Mucosa of descending colon (tissue), 3 donors: ENCODE measurements around the gene HPS4. TPM values are rescaled to one million over a fixed set of nuclear protein-coding genes. Genes with fewer than 3 reads are reported as not detected.

Source experiments
- ATAC-seq: fragments of 200-7000 bp; cut with Tn5 transposase; one replicate; pipeline ENCODE4 v1.9.1; 2020; ENCODE audit warnings: mild to moderate bottlenecking, moderate library complexity
- DNase-seq, 3 donors: peaks; one replicate each; pipeline ENCODE4 v3.0.0-alpha.2; 2020
- H3K36me3 ChIP-seq: fragments of 200-600 bp; one replicate; pipeline ENCODE4 v1.8.0; 2021; ENCODE audit warnings: low read depth, mild to moderate bottlenecking
- H3K4me1 ChIP-seq: fragments of 200-600 bp; one replicate; pipeline ENCODE4 v1.8.0; 2021; ENCODE audit warnings: low read depth, mild to moderate bottlenecking
- H3K4me3 ChIP-seq: fragments of 200-600 bp; one replicate; pipeline ENCODE4 v1.8.0; 2021; ENCODE audit warnings: mild to moderate bottlenecking
- H3K9me3 ChIP-seq: fragments of 200-600 bp; one replicate; pipeline ENCODE4 v1.8.0; 2021; ENCODE audit warnings: mild to moderate bottlenecking
- CTCF ChIP-seq: fragments of 200-600 bp; IDR thresholded peaks from one replicate; pipeline ENCODE4 v1.8.0; 2022; ENCODE audit warnings: antibody characterized with exemption, mild to moderate bottlenecking
- intact Hi-C, 2 donors: fragments of 100-400 bp; cut with DNase I in 1 of 2; cut with micrococcal nuclease in 1 of 2; formaldehyde crosslinking; loops; one replicate each; pipeline versions ENCODE4 v1.11.0 to v1.11.1; 2022; cut with DNase I, micrococcal nuclease
- total RNA-seq, 3 donors: library from RNA; stranded (reverse); fragmentation: NEBNext Ultra II Directional in 2 of 3; extraction: Animal tissue kit (Norgen Biotek cat#: 25700) in 2 of 3; gene quantifications; one replicate each; pipeline versions ENCODE4 v1.2.1 to v1.2.4, GENCODE V29; 2021 to 2023
- donor health status: DM: no; HTN: no; CAD: no; lungs with moderate emphysema.
- donor health status: DM: no; HTN: no; CAD: no.
- donor health status: DM: no; HTN: yes; CAD: no.

The HPS4 gene
- total RNA-seq, 3 donors from 2014 or later = 28.6 to 29.2 (median 28.9) TPM

DNA sequence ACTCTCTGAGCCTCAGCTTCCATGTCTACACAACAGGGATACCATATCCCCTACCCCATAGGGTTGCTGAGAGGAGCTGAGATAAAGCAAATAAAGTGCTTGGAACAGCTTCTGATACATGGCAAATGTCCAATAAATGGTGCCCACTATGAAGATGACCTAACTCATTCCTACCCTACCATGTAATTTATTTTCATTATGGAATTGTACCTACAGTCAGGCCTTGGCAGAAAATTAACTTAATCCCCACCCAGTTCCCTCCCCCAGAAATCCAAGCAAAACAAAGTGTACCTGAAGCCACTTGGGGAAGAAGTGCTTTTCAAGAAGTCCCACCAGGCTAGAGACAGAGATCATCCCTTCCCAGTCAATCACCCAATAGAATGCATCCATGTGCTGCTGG, 10.9 kb upstream of the HPS4 start:
- no peaks in the 10 kb centered on the region for H3K9me3 ChIP-seq
- H3K4me3 ChIP-seq = no peak overlapping the region
- no peak for TF ChIP-seq CTCF
- intact Hi-C loops = no loop called here
- no peaks in the 10 kb centered on the region for H3K4me1 ChIP-seq
- DNase-seq = no peak
- peaks cover 24% of the 10 kb centered on the region for H3K36me3 ChIP-seq
- no peak for ATAC-seq

DNA sequence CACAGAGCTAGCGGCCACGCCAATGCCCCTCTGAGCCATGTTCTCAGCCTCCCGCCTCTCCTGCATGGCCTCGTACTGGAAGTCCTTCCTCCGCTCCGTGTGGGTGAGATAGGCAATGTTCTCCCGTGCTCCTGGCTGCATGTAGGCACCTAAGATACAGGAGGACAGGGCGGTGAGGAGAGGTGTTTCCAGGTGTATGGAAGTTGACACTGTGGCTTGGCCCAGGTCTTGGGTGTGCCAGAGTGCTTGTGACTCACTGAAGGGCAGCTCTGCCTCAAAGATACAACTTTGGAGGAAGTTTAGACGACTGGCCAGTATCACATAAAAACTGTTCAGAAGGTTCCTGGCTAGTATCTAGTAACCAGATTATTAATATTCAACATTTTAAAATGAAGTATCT, 8.6 kb upstream of the HPS4 start:
- intact Hi-C loops = no loop called here
- TF ChIP-seq CTCF = no peak
- no peak for ATAC-seq
- Histone ChIP-seq H3K36me3 (peaks cover 15% of the 10 kb centered on the region), H3K4me1 (no peaks in the 10 kb centered on the region), H3K4me3 (no peak overlapping the region), H3K9me3 (no peaks in the 10 kb centered on the region)
- no peak for DNase-seq

DNA sequence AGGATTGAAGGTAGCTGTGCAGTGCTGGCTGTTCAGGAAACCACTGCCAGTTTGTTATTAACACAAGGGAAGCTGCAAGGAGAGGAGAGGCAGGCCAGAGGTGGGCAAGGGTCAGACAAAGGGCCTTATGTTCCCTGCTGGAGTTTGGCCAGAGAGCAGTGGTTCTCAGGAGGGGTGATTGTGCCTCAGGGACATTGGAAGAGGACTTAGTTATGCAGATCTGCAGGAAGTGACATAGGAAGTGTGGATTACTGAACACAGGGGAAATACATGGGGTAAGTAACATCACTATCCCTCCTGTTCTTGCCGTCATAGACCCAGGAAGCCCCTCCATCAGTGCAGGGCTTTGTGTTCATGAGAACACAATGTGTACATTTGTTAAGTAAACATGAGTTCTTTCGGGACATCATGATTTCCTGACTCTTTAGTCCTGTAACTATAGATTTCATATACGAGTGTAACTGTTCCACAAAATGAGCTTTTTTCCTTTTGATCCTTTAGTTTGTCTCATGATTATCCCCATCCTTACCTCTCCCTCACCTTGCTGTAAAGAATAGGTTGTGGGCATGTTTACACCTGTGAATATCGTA, 6.0 kb upstream of the HPS4 start:
- Histone ChIP-seq H3K9me3 (no peaks in the 10 kb centered on the region), H3K4me1 (peaks cover 7% of the 10 kb centered on the region), H3K36me3 (peaks cover 7% of the 10 kb centered on the region), H3K4me3 (no peak overlapping the region)
- TF ChIP-seq CTCF = no peak
- no peak for DNase-seq
- intact Hi-C loops = no loop called here
- no peak for ATAC-seq

DNA sequence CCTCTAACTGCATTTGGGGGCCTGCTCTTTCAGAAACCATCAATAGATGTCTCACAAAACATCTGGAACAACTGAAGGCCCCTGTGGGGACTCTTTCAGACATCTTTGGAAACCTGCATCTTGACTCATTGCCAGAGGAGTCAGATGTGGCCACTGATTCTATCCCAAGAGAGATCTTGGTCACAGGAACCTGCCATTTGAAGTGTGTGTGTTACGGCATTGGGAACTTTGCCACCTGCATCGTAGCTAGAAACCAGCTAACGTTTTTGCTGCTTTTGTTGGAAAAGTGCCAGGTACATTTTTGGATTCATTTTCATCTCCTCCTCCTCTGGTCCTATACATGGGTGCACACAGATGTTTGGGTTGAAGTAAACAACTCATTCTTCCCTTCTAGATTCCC, 4.4 kb upstream of the HPS4 start:
- Histone ChIP-seq H3K36me3 (no peaks in the 10 kb centered on the region), H3K4me3 (no peak overlapping the region), H3K9me3 (no peaks in the 10 kb centered on the region), H3K4me1 (peaks cover 14% of the 10 kb centered on the region)
- ATAC-seq (no peak), DNase-seq (no peak)
- intact Hi-C loops = no loop called here
- no peak for TF ChIP-seq CTCF

- intact Hi-C loops = no loop called here
- ATAC-seq (no peak), DNase-seq (no peak)
- Histone ChIP-seq H3K4me3 (no peak overlapping the region), H3K36me3 (no peaks in the 10 kb centered on the region), H3K4me1 (peaks cover 20% of the 10 kb centered on the region), H3K9me3 (no peaks in the 10 kb centered on the region)
- no peak for TF ChIP-seq CTCF
These were observed 2.8 kb upstream of the HPS4 start for GRCh38 chr22:26486394-26486793.

- Histone ChIP-seq H3K4me1 (peaks cover 24% of the 10 kb centered on the region), H3K9me3 (no peaks in the 10 kb centered on the region), H3K36me3 (no peaks in the 10 kb centered on the region), H3K4me3 (no peak overlapping the region)
- TF ChIP-seq CTCF = no peak
- ATAC-seq = no peak
- DNase-seq = no peak
- intact Hi-C loops = no loop called here
These were observed 2.3 kb upstream of the HPS4 start for GRCh38 chr22:26485806-26486390.
